Naive B cell (primary cell): Measurements from ENCODE around the gene SPECC1. TPM values are rescaled to one million over a fixed set of nuclear protein-coding genes. Genes with fewer than 3 reads are reported as not detected.
"Not testable (repeated sequence)": the region's sequence is repeated elsewhere in the genome, so short reads cannot be mapped to it uniquely, and the experiment has no call there.

Experiments used
- ATAC-seq, 2 donors: fragments of 150-1000 bp; cut with Tn5 transposase; 2 replicates each; pipeline ENCODE4 v1.10.0; 2021; ENCODE audit warnings: low read depth in 2 of 2, mild to moderate bottlenecking in 2 of 2, moderate library complexity in 2 of 2
- DNase-seq: peaks from one replicate; pipeline ENCODE4 v3.0.0; 2022
- H3K27ac Mint-ChIP-seq, 6 donors: one replicate each; pipeline ENCODE4 v1.8.0; 2020 to 2022; ENCODE audit warnings: mild to moderate bottlenecking in 6 of 6, mixed read lengths in 6 of 6, moderate library complexity in 5 of 6, inconsistent platforms in 2 of 6
- H3K27me3 Mint-ChIP-seq, 3 donors: one replicate each; pipeline ENCODE4 v1.8.0; 2021 to 2022; ENCODE audit warnings: mixed read lengths in 3 of 3, mild to moderate bottlenecking in 1 of 3
- H3K36me3 Mint-ChIP-seq, 2 donors: one replicate each; pipeline ENCODE4 v1.8.0; 2020 to 2022; ENCODE audit warnings: mixed read lengths in 2 of 2, inconsistent platforms in 1 of 2, mild to moderate bottlenecking in 1 of 2
- H3K4me1 Mint-ChIP-seq, 3 donors: one replicate each; pipeline ENCODE4 v1.8.0; 2020 to 2022; ENCODE audit warnings: mixed read lengths in 3 of 3, inconsistent platforms in 1 of 3, mild to moderate bottlenecking in 1 of 3, moderate library complexity in 1 of 3
- H3K4me3 Mint-ChIP-seq, 8 donors: one replicate each; pipeline ENCODE4 v1.8.0; 2020 to 2022; ENCODE audit warnings: mild to moderate bottlenecking in 8 of 8, mixed read lengths in 8 of 8, moderate library complexity in 8 of 8, inconsistent platforms in 2 of 8
- H3K9me3 Mint-ChIP-seq, 7 donors: one replicate each; pipeline ENCODE4 v1.8.0; 2020 to 2022; ENCODE audit warnings: mixed read lengths in 7 of 7, mild to moderate bottlenecking in 5 of 7, inconsistent platforms in 2 of 7, moderate library complexity in 1 of 7
- polyA plus RNA-seq, 6 donors: library from polyadenylated mRNA; unstranded; fragments of 300-500 nt; fragmentation: Illumina TruSeq; gene quantifications; one replicate each; pipeline ENCODE4 v1.2.3, GENCODE V29; 2021; ENCODE audit warnings: low read depth in 6 of 6

The SPECC1 gene
- polyA plus RNA-seq, 6 donors from 2014 or later: 2.6 to 5.9 (median 4.1) TPM

DNA sequence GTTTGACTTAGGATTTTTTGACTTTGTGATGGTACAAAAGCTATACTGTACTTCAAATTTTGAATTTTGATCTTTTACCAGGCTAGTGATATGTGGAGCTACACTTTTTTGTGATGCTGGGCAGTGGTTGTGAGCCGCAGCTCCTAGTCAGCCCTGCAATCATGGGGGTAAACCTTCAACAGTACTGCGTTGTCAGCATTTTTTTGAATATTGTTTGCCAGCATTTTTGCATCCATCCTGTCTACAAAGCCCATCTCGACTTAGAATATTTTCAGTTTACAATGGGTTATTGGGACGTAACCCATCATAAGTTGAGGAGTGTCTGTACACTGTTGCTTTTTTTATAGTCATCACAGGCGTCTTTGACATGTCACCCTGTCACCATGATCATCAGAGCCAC lies 142.0 kb downstream of the SPECC1 start:
- H3K4me1 Mint-ChIP-seq: peaks cover 0 to 6% (median 0%) of the 10 kb centered on the region in 3 donors
- no peaks in the 10 kb centered on the region for H3K27me3 Mint-ChIP-seq
- H3K36me3 Mint-ChIP-seq: no peaks in the 10 kb centered on the region
- no peaks in the 10 kb centered on the region for H3K9me3 Mint-ChIP-seq
- no peak overlapping the region for H3K4me3 Mint-ChIP-seq
- H3K27ac Mint-ChIP-seq: no peak overlapping the region
- no peak for ATAC-seq
- DNase-seq: no peak

DNA sequence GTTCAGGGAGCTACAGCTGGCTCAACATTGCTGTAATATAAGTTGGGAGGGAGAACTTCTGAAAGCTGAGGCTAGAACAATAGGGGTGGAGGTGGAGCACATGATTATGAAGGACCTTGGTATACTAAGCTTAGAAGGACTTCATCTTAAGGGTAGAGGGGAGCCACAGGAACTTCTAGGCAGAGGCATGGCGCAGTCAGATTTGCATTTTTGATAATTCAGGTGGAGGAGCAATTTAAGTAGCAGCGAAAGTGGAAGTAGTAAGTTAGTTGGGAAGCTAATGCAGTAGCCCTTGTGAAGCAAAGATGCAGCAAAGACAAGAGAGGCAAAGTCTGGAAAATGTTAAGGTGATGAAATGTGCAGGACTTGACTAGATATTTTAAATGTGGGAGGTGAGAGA lies 144.1 kb downstream of the SPECC1 start:
- ATAC-seq (no peak), DNase-seq (no peak)
- Mint-ChIP-seq H3K4me1 (peaks cover 6 to 13% (median 12%) of the 10 kb centered on the region in 3 donors), H3K9me3 (no peaks in the 10 kb centered on the region), H3K36me3 (no peaks in the 10 kb centered on the region), H3K27ac (no peak overlapping the region), H3K4me3 (no peak overlapping the region), H3K27me3 (no peaks in the 10 kb centered on the region)

DNA sequence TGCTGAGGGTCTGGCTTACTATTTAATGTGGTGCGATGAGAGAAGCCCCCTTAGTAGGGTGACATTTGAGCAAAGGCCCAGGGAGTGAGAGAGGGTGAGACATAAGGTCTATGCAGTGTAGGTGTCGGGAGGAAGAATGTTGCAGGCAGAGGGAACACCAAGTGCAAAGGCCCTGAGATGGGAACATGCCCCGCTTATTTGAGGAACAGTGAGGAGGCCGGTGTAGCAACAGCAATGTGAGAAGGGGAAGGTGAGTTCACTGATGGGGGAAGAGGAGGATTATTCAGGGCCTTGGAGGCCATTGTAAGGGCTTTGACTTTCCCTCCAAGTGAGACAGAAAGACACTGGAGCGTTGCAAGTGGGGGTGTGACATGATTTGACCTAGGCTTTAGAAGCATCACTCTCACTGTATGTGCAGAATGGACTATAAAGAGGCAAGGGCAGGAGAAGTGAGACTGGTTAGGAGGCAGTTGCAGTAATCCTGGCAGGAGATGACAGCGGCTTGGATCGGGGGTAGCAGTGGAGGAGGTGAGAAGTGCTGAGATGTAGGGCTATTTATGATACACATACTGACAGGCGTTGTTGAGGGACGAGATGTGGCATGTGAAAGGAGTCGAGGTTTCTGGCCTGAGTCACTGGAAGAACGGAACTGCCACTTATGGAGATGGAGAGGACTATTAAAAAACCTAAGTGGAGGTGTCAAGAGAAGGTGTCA lies 145.3 kb downstream of the SPECC1 start:
- Mint-ChIP-seq H3K4me3 (no peak overlapping the region), H3K27me3 (no peaks in the 10 kb centered on the region), H3K36me3 (no peaks in the 10 kb centered on the region), H3K27ac (no peak overlapping the region), H3K4me1 (peaks cover 6 to 13% (median 13%) of the 10 kb centered on the region in 3 donors), H3K9me3 (no peaks in the 10 kb centered on the region)
- DNase-seq (no peak), ATAC-seq (no peak)

DNA sequence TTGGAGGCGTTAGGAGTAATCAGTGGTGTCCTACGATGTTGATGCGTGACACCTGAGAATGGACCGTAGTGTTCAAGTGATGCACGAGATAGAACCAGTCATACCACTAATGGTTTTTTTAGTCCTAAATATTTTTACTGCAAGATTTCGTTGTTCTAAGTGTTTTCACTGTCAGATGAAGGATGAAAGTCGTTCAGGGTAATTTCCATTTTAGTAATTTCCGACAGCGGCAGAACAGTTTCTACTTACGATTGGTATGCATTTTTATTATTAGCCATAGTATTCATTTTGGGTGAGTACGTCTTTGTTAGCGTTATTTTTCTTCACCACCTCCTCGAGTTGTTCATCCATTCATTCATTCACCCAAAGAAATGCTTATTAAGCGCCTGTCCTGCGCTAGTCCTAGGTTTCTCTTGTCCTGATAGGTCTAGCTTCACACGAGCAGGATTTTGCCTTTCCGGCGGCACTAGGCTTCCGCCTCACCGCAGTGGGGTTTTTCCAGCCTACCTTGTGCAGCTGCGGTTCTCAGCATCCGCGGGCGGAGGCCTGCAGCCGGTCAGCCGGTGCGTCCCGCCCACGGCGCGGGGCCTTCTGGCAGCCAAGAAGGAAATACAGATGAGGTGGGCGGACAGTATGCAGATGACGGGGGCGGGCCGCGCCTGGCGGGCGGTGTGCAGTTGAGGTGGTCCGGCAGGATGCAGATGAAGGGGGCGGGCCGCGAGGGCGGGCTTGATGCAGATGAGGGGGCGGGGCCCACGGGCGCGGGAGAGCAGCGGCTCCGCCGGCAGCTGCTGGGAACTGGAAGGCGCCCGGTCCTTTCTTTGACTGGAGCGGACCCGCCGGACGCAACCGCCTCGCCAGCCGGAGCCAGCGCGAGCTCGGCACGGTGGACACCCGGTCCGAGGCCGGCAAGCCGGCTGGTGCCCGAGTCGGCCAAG lies 146.4 kb downstream of the SPECC1 start:
- peak; percentile 93 for ATAC-seq
- peaks cover 6 to 13% (median 13%) of the 10 kb centered on the region in 3 donors for H3K4me1 Mint-ChIP-seq
- H3K27ac Mint-ChIP-seq: no peak overlapping the region
- peak; percentile 99 for DNase-seq
- no peaks in the 10 kb centered on the region for H3K9me3 Mint-ChIP-seq
- no peaks in the 10 kb centered on the region for H3K36me3 Mint-ChIP-seq
- H3K27me3 Mint-ChIP-seq: no peaks in the 10 kb centered on the region
- peak overlapping the region in 1 of 8 donors; percentile 95 for H3K4me3 Mint-ChIP-seq

DNA sequence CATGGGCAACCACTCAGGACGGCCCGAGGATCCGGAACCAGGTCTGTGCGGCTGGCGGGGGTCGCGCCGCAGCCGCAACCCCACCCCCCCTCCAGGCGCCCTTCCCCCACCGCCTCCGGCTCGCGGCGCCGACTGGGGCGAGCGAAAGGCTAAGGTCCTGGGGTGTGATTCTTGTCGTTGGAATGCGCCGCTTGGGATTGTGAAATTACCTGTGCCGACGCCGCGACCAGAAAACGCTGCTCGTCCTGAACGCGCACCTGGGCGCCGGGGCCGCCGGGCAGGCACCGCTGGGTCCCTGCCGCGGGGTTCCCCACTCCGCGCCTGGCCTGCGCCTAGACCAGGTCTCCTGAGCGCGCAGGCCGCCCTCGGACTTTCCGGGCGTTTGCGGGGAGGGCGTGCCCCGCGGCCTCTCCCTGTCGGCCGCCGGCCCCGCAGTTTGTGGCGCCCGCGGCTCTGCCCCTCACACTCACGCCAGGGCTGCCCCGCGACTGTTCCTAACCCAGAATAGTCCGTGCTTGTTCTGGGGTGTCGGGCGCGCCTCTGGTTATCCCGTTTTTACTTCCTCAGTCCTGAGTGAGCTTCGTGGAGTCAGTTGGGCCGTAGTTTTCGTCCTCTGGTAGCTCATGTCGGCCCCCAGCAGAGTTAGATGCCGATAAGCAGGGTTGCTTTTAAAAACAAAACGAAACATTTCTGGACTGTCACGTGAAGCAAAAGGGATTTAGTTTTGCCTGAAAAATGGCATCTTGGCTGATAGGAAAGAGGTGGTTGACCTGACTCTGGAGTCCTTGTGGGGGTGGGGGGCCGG lies 147.2 kb downstream of the SPECC1 start:
- no peaks in the 10 kb centered on the region for H3K36me3 Mint-ChIP-seq
- ATAC-seq: peak; percentile 20 to 31

DNA sequence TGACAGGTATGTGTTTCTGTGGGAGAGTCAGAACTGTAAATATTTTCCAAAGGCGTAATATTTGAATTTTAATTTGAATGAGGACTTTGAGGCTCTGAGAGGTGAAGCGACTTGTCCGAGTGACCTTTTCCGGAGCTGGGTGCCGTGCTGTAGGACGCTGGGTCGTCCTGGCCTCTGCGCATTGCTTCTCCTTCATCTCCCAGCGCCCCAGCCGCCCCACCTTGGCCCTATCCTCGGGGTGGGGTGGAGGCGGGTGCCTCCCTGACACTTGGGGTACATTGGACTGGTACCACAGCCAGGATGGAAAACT lies 147.8 kb downstream of the SPECC1 start:
- peaks cover 6 to 13% (median 13%) of the 10 kb centered on the region in 3 donors for H3K4me1 Mint-ChIP-seq
- no peak for DNase-seq
- H3K27ac Mint-ChIP-seq: peak overlapping the region in 5 of 6 donors; percentile 32 to 94 (median 77)
- ATAC-seq: no peak
- no peaks in the 10 kb centered on the region for H3K36me3 Mint-ChIP-seq
- no peaks in the 10 kb centered on the region for H3K27me3 Mint-ChIP-seq
- peak overlapping the region in 5 of 8 donors; percentile 88 to 94 (median 91) for H3K4me3 Mint-ChIP-seq
- no peaks in the 10 kb centered on the region for H3K9me3 Mint-ChIP-seq

More for the DNA sequence above, 147.2 kb downstream of the SPECC1 start:
- Mint-ChIP-seq H3K27ac (peak overlapping the region in 5 of 6 donors; percentile 53 to 94 (median 77)), H3K27me3 (no peaks in the 10 kb centered on the region), H3K4me1 (peaks cover 6 to 13% (median 13%) of the 10 kb centered on the region in 3 donors), H3K9me3 (no peaks in the 10 kb centered on the region), H3K4me3 (peak overlapping the region in 5 of 8 donors; percentile 88 to 94 (median 91))
- peak; percentile 46 for DNase-seq

DNA sequence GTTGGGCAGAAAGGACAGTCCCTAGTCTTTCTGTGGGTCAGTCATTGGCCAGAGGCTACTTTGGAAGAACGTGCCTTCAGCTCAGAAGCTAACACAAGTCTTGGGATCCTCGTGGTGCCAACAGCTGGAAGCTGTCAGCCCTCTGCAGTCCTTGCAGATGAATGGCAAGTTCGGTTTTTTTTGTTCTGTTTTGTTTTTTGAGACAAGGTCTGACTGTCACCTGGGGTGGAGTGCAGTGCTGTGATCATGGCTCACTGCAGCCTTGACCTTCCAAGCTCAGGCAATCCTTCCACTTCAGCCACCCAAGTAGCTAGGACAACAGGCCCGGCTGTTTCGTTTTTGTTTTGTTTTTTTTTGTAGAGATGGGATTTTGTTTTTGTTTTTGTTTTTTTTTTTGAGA lies 149.4 kb downstream of the SPECC1 start:
- DNase-seq (no peak), ATAC-seq (no peak)
- H3K4me3 Mint-ChIP-seq: no peak overlapping the region
- peaks cover 6 to 13% (median 13%) of the 10 kb centered on the region in 3 donors for H3K4me1 Mint-ChIP-seq
- no peaks in the 10 kb centered on the region for H3K27me3 Mint-ChIP-seq
- H3K27ac Mint-ChIP-seq: no peak overlapping the region
- no peaks in the 10 kb centered on the region for H3K9me3 Mint-ChIP-seq
- H3K36me3 Mint-ChIP-seq: no peaks in the 10 kb centered on the region

DNA sequence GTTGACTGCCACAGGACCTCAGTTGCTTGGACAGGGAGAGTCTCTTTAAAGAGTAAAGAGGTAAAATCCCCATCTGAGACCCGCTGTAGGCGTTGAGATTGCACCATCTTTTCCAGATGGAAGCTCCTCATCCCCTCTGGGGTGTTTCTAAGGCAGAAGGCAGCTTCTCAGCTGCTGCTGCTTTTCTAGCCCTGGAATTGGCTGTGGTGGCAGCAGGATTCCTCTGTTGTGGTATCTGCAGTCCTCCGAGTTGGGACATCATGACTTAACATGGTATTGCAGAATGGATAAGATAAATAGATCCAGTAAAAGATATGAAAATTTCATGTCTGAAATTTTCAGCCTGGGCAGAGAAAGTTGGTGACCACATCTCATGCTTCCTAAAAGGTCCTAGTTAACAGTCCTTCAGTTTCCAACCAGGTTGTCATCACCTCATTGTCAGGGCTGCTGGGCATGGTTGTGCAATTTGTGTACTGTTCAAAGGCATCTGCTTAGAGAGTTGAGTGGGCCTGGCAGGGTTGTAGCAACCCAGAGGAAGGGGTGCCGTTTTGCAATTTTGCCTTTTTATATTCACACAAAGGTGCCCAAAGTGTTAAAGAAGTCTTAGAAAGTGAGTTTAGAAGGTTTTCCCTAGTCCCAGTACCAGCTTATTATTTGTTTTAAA lies 150.4 kb downstream of the SPECC1 start:
- no peaks in the 10 kb centered on the region for H3K36me3 Mint-ChIP-seq
- no peak overlapping the region for H3K27ac Mint-ChIP-seq
- H3K9me3 Mint-ChIP-seq: no peaks in the 10 kb centered on the region
- H3K4me1 Mint-ChIP-seq: peaks cover 6 to 13% (median 13%) of the 10 kb centered on the region in 3 donors
- ATAC-seq (no peak), DNase-seq (no peak)
- H3K27me3 Mint-ChIP-seq: no peaks in the 10 kb centered on the region
- H3K4me3 Mint-ChIP-seq: no peak overlapping the region

DNA sequence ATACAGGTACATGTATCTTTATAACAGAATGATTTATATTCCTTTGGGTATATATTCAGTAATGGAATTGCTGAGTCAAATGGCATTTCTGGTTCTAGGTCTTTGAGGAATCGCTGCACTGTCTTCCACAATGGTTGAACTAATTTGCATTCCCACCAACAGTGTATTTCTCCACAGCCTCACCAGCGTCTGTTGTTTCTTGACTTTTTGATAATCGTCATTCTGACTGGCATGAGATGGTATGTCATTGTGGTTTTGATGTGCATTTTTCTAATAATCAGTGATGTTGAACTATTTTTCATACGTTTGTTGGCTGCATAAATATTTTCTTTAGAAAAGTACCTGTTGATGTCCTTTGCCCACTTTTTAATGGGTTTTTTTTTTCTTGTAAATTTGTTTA lies 156.4 kb downstream of the SPECC1 start:
- not testable (repeated sequence) for H3K27ac Mint-ChIP-seq, H3K4me1 Mint-ChIP-seq, H3K4me3 Mint-ChIP-seq, H3K9me3 Mint-ChIP-seq, H3K27me3 Mint-ChIP-seq, ATAC-seq, H3K36me3 Mint-ChIP-seq, DNase-seq

DNA sequence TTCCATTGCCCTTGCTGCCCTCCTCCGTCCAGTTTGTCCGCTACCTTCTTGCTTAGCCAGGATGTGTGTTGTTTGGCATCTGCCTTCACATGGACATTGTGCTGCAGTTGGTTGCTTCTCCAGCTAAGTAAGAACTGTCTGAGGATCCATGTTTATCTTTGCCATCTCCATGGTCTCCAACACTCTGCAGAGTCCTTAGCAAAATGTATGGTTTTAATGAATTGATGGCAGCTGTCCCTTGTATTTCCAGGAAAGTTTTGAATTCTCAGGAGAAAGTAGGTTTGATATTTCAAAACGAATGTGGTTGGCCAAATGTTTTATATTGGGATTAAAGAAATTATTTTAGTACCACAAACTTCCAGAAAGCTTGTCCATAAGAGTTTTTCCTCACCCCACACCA lies 160.9 kb downstream of the SPECC1 start:
- no peak overlapping the region for H3K4me3 Mint-ChIP-seq
- no peak for DNase-seq
- no peaks in the 10 kb centered on the region for H3K36me3 Mint-ChIP-seq
- no peaks in the 10 kb centered on the region for H3K27me3 Mint-ChIP-seq
- H3K9me3 Mint-ChIP-seq: no peaks in the 10 kb centered on the region
- no peak for ATAC-seq
- H3K4me1 Mint-ChIP-seq: peaks cover 0 to 11% (median 0%) of the 10 kb centered on the region in 3 donors
- H3K27ac Mint-ChIP-seq: peak overlapping the region in 2 of 6 donors; percentile 15 to 32

DNA sequence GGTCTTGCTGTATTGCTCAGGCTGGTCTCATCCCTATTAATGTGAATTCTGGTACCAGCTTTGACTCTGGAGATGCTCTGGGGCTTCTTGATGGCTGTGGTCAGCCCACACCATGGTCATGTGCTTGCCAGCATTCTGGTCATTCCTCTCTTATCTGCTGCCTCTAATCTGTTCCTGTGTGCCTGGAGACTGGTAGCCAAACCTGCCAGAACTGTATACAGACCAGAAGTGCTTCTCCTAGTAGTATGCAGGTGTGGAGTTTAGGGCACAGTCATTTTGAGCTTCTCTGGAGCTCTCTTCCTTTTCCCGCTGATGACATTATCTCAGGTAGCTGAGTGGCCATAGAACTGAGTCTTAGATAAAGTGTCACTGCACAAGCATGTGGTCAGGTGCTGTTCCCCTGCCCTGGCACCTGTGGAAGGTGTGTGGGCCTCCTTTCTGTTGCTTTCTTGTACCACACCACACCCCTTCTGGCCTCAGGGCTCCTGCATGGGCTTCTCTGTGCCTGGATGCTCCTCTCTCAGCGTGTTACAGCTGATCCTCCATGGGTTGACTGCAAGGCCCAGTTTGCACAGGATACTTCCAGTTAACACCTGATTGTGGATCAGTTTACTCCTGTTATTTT lies 162.7 kb downstream of the SPECC1 start:
- Mint-ChIP-seq H3K36me3 (no peaks in the 10 kb centered on the region), H3K27ac (peak overlapping the region in 1 of 6 donors; percentile 28), H3K4me3 (no peak overlapping the region), H3K27me3 (no peaks in the 10 kb centered on the region), H3K9me3 (no peaks in the 10 kb centered on the region), H3K4me1 (peaks cover 0 to 11% (median 0%) of the 10 kb centered on the region in 3 donors)
- ATAC-seq (no peak), DNase-seq (no peak)

DNA sequence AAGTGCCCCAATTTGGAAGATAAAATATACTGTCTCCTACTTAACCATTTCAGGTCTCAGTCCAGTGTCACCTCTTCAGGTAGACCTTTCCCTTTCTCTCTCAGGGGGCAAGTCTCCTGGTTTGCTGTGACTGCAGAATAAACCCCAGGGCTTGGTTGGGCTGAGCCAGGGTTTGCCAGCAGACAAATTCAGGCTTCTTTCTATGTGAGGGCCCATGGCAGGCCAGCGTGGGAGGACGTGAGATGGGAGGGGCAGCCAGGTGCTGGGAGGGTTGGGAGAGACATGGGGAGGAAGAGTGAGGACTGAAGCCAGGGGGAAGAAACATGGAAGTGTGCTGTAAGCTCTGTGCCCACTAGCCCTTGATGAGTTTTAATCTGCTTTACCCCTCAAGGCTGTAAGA lies 163.2 kb downstream of the SPECC1 start:
- H3K27me3 Mint-ChIP-seq: no peaks in the 10 kb centered on the region
- peaks cover 0 to 11% (median 0%) of the 10 kb centered on the region in 3 donors for H3K4me1 Mint-ChIP-seq
- H3K36me3 Mint-ChIP-seq: no peaks in the 10 kb centered on the region
- no peak for ATAC-seq
- H3K27ac Mint-ChIP-seq: no peak overlapping the region
- H3K9me3 Mint-ChIP-seq: no peaks in the 10 kb centered on the region
- DNase-seq: no peak
- H3K4me3 Mint-ChIP-seq: no peak overlapping the region
